B cell (primary cell): Measurements from ENCODE around the gene CYP27C1.

Experiments
- CTCF ChIP-seq: fragments of 200-600 bp; IDR thresholded peaks from one replicate; pipeline ENCODE4 v1.8.0; 2022; ENCODE audit warnings: antibody characterized with exemption, mild to moderate bottlenecking
- EZH2 ChIP-seq: IDR thresholded peaks from 2 replicates; pipeline ENCODE4 v1.6.1; 2012; ENCODE audit warnings: borderline replicate concordance, low read depth, mild to moderate bottlenecking, moderate library complexity, low read length; ENCODE audit not compliant: insufficient read depth, poor library complexity, severe bottlenecking

GRCh38 chr2:127142663-127143630 is 77.2 kb downstream of the CYP27C1 start:
- TF ChIP-seq CTCF (no peak), EZH2 (no peak)
